Panc1 (cell line): ENCODE measurements around the gene ST3GAL4.

Experiments
- POLR2AphosphoS5 ChIP-seq: IDR thresholded peaks from 2 replicates; pipeline ENCODE4 v1.6.1; 2012; ENCODE audit warnings: mild to moderate bottlenecking, low read depth, low read length, moderate library complexity
- SIN3A ChIP-seq: IDR thresholded peaks from 2 replicates; pipeline ENCODE4 v1.6.1; 2012; ENCODE audit warnings: low read depth, mild to moderate bottlenecking, low read length, moderate library complexity, borderline replicate concordance; ENCODE audit not compliant: insufficient read depth
- TF ChIP-seq, protein P1 (sequence below): fragments of 450-650 bp; IDR thresholded peaks from 2 replicates; pipeline ENCODE4 v1.5.1; 2017; ENCODE audit warnings: mild to moderate bottlenecking
- TF ChIP-seq, protein P2 (sequence below), 2 experiments: IDR thresholded peaks; 2 replicates each; pipeline ENCODE4 v1.6.1; 2011 to 2012; ENCODE audit warnings: low read depth in 2 of 2, control low read depth in 1 of 2, low read length in 1 of 2, mild to moderate bottlenecking in 1 of 2, moderate library complexity in 1 of 2; ENCODE audit not compliant: insufficient read depth in 1 of 2

DNA sequence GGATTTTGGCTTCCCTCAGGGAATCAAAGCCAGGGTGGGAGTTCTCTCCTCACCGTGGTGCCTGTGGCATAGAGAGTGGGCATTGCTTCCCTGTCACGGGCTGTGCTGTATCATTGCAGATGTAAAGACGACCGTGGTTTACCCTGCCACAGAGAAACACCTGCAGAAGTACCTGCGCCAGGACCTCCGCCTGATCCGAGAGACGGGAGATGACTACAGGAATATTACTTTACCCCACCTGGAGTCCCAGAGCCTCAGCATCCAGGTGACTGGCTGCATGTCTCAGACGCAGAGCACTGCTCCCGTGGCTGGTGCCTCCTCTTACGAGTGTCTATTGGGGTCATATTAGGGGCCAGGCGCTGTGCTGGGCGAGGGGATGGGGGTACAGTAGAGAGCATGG, 24.2 kb upstream of the ST3GAL4 start:
- TF ChIP-seq, protein P1, sequence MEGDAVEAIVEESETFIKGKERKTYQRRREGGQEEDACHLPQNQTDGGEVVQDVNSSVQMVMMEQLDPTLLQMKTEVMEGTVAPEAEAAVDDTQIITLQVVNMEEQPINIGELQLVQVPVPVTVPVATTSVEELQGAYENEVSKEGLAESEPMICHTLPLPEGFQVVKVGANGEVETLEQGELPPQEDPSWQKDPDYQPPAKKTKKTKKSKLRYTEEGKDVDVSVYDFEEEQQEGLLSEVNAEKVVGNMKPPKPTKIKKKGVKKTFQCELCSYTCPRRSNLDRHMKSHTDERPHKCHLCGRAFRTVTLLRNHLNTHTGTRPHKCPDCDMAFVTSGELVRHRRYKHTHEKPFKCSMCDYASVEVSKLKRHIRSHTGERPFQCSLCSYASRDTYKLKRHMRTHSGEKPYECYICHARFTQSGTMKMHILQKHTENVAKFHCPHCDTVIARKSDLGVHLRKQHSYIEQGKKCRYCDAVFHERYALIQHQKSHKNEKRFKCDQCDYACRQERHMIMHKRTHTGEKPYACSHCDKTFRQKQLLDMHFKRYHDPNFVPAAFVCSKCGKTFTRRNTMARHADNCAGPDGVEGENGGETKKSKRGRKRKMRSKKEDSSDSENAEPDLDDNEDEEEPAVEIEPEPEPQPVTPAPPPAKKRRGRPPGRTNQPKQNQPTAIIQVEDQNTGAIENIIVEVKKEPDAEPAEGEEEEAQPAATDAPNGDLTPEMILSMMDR = no peak
- TF ChIP-seq, protein P2, sequence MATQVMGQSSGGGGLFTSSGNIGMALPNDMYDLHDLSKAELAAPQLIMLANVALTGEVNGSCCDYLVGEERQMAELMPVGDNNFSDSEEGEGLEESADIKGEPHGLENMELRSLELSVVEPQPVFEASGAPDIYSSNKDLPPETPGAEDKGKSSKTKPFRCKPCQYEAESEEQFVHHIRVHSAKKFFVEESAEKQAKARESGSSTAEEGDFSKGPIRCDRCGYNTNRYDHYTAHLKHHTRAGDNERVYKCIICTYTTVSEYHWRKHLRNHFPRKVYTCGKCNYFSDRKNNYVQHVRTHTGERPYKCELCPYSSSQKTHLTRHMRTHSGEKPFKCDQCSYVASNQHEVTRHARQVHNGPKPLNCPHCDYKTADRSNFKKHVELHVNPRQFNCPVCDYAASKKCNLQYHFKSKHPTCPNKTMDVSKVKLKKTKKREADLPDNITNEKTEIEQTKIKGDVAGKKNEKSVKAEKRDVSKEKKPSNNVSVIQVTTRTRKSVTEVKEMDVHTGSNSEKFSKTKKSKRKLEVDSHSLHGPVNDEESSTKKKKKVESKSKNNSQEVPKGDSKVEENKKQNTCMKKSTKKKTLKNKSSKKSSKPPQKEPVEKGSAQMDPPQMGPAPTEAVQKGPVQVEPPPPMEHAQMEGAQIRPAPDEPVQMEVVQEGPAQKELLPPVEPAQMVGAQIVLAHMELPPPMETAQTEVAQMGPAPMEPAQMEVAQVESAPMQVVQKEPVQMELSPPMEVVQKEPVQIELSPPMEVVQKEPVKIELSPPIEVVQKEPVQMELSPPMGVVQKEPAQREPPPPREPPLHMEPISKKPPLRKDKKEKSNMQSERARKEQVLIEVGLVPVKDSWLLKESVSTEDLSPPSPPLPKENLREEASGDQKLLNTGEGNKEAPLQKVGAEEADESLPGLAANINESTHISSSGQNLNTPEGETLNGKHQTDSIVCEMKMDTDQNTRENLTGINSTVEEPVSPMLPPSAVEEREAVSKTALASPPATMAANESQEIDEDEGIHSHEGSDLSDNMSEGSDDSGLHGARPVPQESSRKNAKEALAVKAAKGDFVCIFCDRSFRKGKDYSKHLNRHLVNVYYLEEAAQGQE (IDR thresholded peaks at IDR 0.05; ENCODE audit: insufficient read depth in 1 of 2, low read depth in 2 of 2, low read length in 1 of 2) = no peak
- TF ChIP-seq POLR2AphosphoS5 = no peak
- no peak for TF ChIP-seq SIN3A
